Osteocyte (in vitro differentiated cells): Measurements from ENCODE around the gene ADAMTS13. TPM values are rescaled to one million over a fixed set of nuclear protein-coding genes. Genes with fewer than 3 reads are reported as not detected.

Experiments used
- DNase-seq: peaks from one replicate; pipeline ENCODE4 v3.0.0; 2021; ENCODE audit warnings: mixed read lengths; ENCODE audit not compliant: unreplicated experiment; ENCODE audit errors: extremely low spot score
- H3K27ac Mint-ChIP-seq: one replicate; pipeline ENCODE4 v1.8.0; 2021; ENCODE audit warnings: mild to moderate bottlenecking, mixed read lengths; ENCODE audit not compliant: unreplicated experiment
- H3K27me3 Mint-ChIP-seq: one replicate; pipeline ENCODE4 v1.8.0; 2021; ENCODE audit warnings: mixed read lengths; ENCODE audit not compliant: unreplicated experiment
- H3K36me3 Mint-ChIP-seq: one replicate; pipeline ENCODE4 v1.8.0; 2021; ENCODE audit warnings: mixed read lengths; ENCODE audit not compliant: unreplicated experiment
- H3K4me1 Mint-ChIP-seq: one replicate; pipeline ENCODE4 v1.8.0; 2021; ENCODE audit warnings: mixed read lengths; ENCODE audit not compliant: unreplicated experiment
- H3K4me3 Mint-ChIP-seq: one replicate; pipeline ENCODE4 v1.8.0; 2021; ENCODE audit warnings: mild to moderate bottlenecking, moderate library complexity, mixed read lengths; ENCODE audit not compliant: unreplicated experiment
- H3K9me3 Mint-ChIP-seq: one replicate; pipeline ENCODE4 v1.8.0; 2021; ENCODE audit warnings: mixed read lengths; ENCODE audit not compliant: unreplicated experiment
- CTCF ChIP-seq: fragments of 200-600 bp; sonication (generic); IDR thresholded peaks from 2 replicates; pipeline ENCODE4 v1.5.0; 2021; ENCODE audit warnings: antibody characterized with exemption, mild to moderate bottlenecking, moderate library complexity
- total RNA-seq: library from RNA; stranded (reverse); gene quantifications from 2 replicates; pipeline ENCODE4 v1.2.1, GENCODE V29; 2021

ADAMTS13 gene
- total RNA-seq, 1 donor from 2014 or later, result 8.8 TPM

GRCh38 chr9:133477992-133478850, 56.1 kb downstream of the ADAMTS13 start:
- Mint-ChIP-seq H3K4me1 (peaks cover 9% of the 10 kb centered on the region), H3K27ac (no peak overlapping the region), H3K4me3 (peak overlapping the region; percentile 67), H3K36me3 (no peaks in the 10 kb centered on the region), H3K27me3 (peaks cover 4% of the 10 kb centered on the region), H3K9me3 (no peaks in the 10 kb centered on the region)
- TF ChIP-seq CTCF, result no peak
- DNase-seq, result no peak

- Mint-ChIP-seq H3K36me3 (no peaks in the 10 kb centered on the region), H3K4me3 (peak within 1 kb of the TSS; percentile 67), H3K9me3 (no peaks in the 10 kb centered on the region), H3K27me3 (peaks cover 4% of the 10 kb centered on the region), H3K4me1 (peaks cover 9% of the 10 kb centered on the region), H3K27ac (no peak within 1 kb of the TSS)
- DNase-seq, result peak; percentile 92
- TF ChIP-seq CTCF, result no peak
These were observed 56.9 kb downstream of the ADAMTS13 start, which contains the start of gene SLC2A6 for GRCh38 chr9:133478851-133479711. Gene SLC2A6, minus strand, starts transcription at chr9:133479099. Its CDS starts 40 bp downstream, at chr9:133479059.

- Mint-ChIP-seq H3K9me3 (no peaks in the 10 kb centered on the region), H3K36me3 (no peaks in the 10 kb centered on the region), H3K4me1 (peaks cover 9% of the 10 kb centered on the region), H3K27ac (no peak overlapping the region), H3K27me3 (peaks cover 4% of the 10 kb centered on the region), H3K4me3 (no peak overlapping the region)
- no peak for TF ChIP-seq CTCF
- no peak for DNase-seq
These were observed 61.4 kb downstream of the ADAMTS13 start for GRCh38 chr9:133483611-133484010.

GRCh38 chr9:133484671-133485437, 62.7 kb downstream of the ADAMTS13 start:
- Mint-ChIP-seq H3K27me3 (peaks cover 4% of the 10 kb centered on the region), H3K36me3 (no peaks in the 10 kb centered on the region), H3K9me3 (no peaks in the 10 kb centered on the region), H3K4me3 (no peak overlapping the region), H3K4me1 (peaks cover 15% of the 10 kb centered on the region), H3K27ac (no peak overlapping the region)
- no peak for TF ChIP-seq CTCF
- no peak for DNase-seq
